GM18507 (cell line): Measurements from ENCODE around the gene TNIK.

Experiments used
- DNase-seq: peaks from one replicate; pipeline ENCODE4 v3.0.0; 2011; ENCODE audit warnings: low read depth; ENCODE audit not compliant: insufficient read length; ENCODE audit errors: extremely low spot score
- FAIRE-seq: peaks from 2 replicates; lab custom pipeline; 2011; peaks lifted over from hg19 to GRCh38; lab: Jason Lieb, UNC

The TNIK gene

DNA sequence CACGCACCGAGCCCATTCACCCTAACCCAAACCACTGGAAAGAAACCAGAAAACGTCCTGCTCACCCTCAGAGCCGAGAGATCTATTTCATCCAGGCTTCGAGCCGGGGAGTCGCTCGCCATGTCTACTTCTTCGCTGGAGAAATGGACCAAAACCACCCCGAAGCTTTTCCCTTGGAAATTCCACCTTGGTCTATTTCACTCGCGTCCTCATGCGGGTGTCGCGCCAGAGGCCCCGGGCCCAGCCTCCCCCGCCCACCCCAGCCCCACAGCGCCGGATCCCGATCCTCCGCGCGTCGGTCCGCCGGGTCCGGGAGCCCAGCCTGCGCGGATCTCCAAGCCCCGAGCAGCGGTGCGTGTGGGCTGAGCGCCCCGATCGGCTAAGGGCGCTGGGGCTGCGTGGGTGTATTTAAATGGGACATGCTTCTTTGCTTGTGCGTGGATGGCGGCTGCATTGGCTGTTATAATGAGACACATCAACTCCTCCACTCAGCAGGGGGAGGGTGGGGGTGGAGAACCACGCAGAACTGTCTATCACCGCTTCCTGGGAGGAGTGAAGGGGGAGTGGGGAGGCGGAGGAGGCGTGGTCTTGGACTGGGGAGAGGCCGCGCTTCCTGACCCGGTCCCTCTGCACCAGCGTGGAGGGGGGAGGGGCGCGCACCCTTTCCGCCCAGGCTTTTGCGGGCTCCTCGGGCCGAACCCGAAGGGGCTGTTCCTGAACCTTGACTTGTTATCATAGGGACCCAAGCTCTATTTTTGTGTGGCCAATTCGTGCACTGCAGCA lies at the start of gene TNIK:
Gene TNIK (minus strand): TSS at position 464 of the 783 bp plus-strand sequence. CDS start 342 bp downstream, at position 122.
- FAIRE-seq (peak; percentile 95), DNase-seq (peak; percentile 79)

DNA sequence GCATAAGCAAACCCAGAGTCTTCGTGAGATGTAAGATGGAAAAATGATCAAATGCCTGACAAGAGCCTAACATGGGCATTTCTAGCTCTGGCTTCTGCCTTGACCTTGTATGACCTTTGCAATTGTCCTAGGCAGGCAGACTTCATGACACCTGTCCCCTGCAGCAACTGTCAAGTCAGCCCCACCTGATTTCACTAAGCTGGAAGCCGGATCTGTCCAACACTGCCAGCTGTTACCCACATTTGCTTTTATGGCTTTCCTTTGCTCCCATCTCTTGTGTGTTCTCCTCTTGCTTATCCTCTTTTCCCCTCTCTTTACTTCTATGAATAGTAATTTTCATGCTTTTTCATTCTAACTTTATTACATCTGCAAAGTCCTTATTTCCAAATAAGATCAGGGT lies 48.5 kb upstream of the TNIK start:
- DNase-seq (no peak), FAIRE-seq (no peak)

DNA sequence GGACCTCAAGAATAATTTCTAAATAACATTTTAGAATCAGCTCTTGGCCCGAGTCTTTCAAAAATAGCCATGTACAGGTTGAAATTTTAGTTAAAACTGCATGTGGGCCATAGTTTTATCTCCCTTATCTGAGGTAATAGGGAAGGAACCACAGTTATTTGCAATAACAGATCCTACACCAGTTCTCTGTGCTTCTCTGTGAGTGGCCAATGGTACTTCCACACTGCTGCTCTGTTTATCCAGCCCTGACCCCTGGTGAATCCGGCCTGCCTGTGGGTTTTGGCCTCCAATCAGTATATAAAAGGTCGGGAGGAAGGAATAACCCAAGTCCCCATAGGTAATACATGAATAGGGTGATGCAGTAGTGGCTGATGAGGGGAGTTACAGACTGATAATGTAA lies 48.0 kb upstream of the TNIK start:
- no peak for FAIRE-seq

DNA sequence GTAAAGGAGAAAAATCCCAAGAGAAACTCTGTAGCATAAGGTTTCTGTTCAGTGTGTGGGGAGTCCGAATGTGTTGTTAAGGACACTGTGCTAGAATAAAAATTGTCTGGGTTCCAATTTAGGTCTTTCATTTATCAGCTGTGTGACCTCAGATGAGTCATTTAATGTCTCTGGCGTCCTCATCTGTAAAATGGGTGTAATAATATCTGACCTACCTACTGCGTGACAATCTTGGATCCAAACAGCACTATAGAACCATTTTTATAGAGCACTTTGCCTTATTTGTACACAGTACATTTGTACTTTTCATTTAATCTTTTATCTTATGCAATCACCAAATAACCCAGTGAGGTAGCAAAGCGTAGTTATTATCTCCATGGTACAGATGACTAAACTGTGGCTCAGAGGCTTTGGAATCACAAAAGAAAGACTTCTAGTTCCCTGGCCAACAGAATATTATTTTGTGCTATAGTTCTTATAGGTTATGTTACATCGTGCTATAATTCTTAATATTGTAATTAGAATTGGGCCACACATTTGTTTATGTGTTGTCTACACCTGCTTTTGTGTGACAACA lies 46.6 kb upstream of the TNIK start:
- DNase-seq (no peak), FAIRE-seq (no peak)

More for the DNA sequence above, 48.0 kb upstream of the TNIK start:
- no peak for DNase-seq

DNA sequence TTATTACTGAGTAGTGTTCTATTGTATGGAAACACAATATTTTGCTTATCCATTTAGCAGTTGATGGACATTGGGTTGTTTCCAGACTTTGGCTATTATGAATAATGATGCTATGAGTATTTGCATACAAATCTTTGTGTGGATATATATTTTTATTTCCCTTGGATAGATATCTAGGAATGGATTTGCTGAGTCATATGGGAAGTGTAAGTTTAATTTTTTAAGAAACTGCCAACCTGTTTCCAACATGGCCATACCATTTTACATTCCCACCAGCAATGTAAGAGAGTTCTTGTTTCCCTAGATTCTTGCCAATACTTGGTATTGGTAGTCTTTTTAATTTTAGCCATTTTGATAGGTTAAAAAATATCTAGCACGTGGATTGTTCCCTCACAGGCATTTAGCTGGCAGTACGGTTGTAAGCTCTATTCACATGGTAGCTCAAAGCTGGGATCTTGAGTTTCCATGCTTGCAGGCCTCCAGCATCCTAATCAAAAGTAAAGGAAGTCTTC lies 45.7 kb upstream of the TNIK start:
- FAIRE-seq (no peak), DNase-seq (no peak)

DNA sequence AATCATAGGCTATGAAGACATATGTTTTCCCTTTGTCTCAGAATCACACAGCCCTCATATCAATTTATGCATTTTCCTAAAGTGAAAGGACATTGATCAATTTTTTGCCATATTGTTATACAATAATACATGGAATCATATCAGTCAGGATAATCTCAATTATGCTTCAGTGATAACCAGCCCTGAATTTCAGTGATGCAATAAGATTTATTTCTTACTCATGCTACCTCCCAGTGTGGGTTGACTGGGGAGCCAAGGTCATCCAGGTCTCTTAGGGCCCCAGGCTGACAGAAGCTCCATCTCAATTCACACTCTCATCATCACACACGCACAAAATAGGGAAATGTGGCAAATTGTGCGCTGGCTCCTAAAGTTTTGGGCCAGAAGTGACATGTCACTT lies 44.2 kb upstream of the TNIK start:
- DNase-seq (no peak), FAIRE-seq (no peak)

DNA sequence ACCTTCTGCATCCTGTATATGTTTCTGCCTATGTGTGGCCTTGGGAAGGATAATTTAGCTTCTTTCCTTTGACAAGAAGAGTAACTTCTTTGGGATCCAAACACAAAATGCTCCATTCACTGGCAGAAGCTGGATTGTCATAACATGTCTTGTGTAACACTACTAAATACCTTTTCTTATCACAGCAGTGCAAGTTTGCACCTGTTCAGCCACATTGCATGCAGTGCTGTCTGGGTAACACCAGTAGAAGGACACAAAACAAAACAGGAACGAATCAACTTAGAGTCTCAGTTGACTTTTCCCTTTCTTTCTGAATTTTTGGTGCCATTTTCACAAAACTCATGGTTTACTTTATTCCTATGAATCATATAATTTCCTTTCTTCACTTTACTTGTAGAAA lies 43.6 kb upstream of the TNIK start:
- DNase-seq: no peak

DNA sequence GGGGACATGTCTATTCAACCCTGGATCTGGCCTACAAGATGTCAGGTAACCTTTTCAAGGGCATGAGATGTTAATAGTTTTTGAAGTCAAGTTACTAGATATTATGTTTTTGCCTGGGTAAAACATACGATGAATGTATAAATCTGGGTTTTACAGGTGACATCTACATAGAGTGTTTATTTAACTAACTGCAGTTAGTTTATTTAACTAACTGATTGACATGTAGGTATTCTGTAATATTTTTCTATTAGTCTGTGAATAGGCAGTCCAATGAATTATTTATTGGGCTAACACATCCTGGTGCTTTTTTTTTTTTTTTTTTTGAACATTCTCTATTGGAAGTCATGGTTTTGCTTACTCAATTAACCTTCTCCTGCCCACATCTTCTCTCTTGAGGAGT lies 38.7 kb upstream of the TNIK start:
- no peak for FAIRE-seq
- DNase-seq: no peak

More for the DNA sequence above, 43.6 kb upstream of the TNIK start:
- peak; percentile 33 for FAIRE-seq

DNA sequence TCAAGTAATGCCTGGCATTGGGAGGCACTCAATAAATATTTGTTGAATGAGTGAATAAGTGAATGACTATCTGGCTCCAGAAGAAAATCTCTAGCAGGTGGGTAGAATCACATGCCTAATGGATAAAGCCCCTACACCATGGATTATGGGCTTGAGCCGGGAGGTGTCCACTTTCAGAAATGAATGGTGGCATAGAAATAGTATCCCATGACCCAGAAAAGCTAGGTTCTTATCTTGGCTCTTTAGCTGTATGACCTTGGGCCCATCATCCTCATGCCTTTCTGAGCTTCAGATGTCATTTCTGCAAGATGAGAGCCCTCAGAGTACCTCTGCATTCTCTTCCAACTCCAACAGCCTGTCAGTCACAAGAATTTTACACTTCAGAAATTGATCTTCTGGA lies 37.3 kb upstream of the TNIK start:
- FAIRE-seq: no peak
- DNase-seq: no peak

DNA sequence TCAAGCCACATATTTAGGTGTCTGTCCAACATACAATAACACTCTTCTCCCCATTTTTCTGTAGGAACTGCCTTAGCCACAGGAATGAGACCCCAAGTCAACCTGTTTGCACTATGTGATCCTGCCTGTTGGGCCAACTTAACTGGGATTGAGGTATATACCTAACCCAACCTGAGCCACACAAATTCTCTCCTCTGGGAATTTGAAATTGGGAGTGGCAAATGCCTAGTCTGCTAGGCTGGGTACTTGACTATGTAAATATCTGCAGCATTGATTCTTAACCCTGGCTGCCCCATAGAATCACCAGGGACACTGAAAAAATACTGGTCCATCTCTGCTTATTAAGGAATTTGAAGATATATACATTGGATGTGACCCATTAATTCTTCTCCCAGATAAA lies 35.2 kb upstream of the TNIK start:
- DNase-seq: no peak
- FAIRE-seq: no peak

DNA sequence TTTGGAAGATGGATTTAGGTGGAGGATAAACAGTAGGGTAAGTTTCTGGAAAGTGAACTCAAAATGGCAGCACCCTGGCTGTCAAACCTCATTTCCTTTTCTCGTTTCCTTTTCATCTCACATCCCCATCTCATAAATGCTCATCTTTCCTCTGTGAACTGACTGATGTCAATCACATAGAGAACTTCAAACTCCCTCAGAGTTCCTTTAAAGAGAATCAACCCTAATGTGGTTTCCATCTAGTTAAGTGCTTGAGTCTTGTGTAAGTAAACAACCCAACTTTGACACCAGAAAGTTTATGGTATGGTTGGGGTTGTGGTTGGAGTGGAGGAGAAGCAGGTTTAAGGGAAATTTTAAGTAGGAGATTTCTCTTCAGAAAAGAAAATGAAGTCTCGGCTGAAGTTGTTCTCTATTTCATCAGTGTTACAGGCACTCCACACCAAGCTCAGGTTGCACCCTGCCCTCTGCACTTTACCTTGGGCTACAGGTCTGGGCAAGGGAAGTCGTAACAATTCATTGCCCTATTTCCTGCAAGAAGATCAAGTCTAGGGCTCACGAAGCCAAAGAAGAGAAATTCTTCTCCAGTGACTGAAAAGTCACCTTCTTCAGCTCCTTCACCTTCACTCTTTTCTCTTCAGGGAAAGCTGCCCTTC lies 34.4 kb upstream of the TNIK start:
- FAIRE-seq: peak; percentile 24

DNA sequence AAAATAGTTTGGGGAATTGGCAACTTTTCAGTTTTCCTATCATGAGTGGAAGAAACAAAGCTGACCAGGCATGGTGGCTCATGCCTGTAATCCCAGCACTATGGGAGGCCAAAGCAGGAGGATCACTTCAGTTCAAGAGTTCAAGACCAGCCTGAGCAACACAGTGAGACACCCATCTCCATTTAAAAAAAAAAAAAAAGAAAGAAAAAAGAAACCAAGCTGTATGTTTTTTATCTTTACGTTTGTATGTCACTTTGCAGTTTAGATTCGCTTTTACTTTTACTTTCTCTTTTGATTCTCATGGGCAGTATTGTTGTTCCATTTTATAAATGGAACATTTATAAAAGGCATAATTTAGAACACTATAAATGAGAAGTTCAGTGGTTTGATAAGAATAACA lies 31.2 kb upstream of the TNIK start:
- DNase-seq (no peak), FAIRE-seq (peak; percentile 42)

More for the DNA sequence above, 34.4 kb upstream of the TNIK start:
- DNase-seq: no peak

DNA sequence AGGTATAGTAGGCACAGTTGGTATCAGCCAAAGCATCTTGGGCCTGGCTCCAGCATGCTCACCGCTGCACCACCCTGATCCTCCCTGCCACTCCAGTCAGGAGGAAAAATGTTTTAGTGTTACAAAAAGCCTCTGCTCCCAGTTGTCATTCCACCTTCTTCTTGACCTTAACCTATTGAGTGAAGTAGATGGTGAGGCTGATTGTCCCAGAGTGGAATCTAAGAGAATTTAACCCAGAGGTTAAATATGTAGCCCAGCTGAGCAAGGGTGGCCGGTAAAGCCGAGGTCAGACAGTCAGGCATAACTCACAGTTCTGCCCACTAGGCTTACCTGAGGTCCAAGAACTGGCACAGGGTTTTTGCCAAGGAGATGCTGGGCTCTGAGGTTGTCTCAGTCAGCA lies 30.7 kb upstream of the TNIK start:
- no peak for FAIRE-seq
- DNase-seq: no peak

DNA sequence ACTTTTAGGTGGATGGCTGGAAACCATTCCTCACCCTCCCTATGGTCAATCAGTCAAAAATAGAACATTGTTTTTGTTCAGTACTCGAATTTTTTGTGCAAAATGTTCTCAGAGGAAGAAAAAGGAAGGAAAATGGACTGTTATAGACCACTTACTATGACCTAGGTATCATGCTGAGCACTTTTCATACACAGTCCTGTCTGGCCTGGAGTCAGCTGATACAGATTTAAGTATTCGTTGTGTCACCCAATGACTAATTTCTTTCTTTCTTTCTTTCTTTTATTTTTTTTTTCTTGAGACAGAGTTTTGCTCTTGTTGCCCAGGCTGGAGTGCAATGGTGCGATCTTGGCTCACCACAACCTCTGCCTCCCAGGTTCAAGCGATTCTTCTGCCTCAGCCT lies 29.1 kb upstream of the TNIK start:
- FAIRE-seq (no peak), DNase-seq (no peak)

DNA sequence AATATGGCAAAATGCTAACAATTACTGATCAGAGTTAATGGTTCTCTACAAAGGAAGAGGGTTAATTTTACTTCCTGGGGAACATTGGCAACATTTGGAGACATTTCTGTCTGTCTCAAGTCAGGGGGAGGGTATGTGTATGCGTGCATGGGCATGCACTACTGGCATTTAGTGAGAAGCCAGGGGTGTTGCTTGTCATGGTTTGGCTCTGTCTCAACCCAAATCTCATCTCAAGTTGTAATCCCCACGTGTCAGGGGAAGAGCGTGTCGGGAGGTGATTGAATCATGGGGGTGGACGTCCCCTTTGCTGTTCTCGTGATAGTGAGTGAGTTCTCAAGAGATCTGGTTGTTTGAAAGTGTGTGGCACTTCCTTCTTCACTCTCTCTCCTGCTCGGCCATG lies 28.3 kb upstream of the TNIK start:
- DNase-seq: no peak
- no peak for FAIRE-seq

DNA sequence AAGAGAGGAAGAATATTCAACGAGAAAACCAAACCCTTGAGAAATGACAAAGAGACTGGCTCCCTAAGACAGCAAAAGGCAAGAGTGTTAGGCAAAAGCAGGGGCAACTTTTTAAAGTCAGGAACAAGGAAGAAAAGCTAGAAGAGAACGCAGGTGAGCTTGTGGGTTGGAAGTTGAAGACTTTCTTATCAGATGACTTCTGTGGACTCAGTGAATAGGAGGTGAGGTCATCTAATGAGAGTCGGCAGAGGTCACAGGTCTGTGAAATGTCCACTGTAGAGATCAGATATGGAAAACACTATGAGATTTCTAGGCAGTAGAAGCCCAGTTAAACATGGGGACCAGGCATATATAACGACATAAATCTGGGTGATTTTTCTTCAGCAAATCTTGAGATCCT lies 27.2 kb upstream of the TNIK start:
- no peak for DNase-seq
- FAIRE-seq: no peak

DNA sequence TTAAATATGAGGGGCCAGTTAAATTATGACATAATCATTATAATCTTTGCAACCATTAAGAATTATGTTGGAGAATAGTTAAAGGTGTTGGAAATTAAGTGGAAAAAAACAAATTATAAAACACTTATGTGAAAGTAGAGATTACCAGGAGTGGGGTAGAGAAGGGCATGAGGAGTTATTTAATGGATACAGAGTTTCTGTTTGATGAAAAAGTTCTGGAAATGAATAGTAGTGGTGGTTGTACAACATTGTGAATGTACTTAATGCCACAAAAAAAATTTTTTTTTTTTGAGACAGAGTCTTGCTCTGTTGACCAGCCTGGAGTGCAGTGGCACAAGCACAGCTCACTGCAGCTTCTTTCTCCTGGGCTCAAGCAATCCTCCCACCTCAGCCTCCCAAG lies 25.1 kb upstream of the TNIK start:
- no peak for FAIRE-seq
- DNase-seq: no peak

DNA sequence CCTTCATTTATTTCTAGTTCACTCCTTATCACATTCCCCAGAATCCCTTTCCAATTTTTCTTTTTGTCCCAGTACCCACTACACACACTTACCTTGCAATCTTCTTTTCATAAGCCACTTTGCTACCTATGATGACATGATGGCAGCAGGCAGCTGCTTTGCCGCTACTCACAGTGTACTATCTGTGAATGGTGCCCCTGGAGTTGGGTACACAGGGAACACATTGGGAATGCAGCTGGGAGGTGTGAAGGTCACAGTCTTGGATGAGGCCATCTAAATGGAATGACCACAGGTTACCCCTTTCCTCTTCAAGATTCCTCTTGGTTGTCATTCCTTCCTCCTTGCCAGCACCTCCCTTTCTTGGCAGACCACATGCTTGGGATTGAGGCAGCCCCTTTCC lies 20.8 kb upstream of the TNIK start:
- no peak for FAIRE-seq

DNA sequence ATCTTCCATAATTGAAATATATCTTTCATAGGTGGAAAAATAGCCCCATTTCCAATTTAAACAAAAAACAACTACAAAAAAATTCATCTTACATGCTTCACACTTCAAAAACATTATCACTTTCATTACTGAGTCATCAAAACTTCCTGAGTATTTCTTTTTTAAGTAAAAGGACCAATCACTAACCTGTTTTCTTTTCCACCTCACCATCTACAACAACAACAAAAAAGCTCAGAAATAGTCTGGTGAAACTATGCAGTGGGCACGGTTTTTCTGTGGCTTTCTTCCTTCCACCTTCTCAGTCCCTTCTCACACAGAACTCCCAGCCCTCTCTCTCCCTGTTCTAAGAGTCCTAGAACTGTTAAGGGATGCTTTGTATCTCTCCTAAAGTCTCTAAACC lies 20.3 kb upstream of the TNIK start:
- FAIRE-seq (peak; percentile 88), DNase-seq (no peak)

More for the DNA sequence above, 20.8 kb upstream of the TNIK start:
- DNase-seq: no peak

DNA sequence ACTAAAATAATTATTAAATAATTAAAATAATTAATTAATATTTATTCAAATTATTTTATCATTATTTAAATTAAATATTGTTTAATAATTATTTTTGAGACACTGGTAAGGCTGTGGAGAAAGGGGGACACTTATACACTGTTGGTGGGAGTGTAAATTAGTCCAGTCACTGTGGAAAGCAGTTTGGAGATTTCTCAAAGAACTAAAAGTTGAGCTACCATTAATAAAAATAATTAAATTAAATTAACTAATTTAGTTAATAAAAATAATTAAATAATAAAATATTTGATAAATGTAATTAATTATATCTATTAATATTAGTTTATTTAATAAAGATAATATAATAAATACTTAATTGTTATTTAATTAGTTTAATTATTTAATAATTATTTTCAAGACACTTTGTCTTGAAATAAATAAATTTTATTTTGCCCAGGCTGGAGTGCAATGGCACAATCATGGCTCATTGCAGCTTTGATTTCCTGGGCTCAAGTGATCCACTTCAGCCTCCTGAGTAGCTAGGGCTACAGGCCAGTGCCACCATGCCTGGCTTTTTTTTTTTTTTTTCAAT lies 16.4 kb upstream of the TNIK start:
- DNase-seq (no peak), FAIRE-seq (no peak)
